Thymus (tissue), 14 donors: ENCODE measurements around the gene PIK3R1. TPM values are rescaled to one million over a fixed set of nuclear protein-coding genes. Genes with fewer than 3 reads are reported as not detected.

ENCODE experiments used
- DNase-seq, 9 donors: peaks; one replicate each; pipeline ENCODE4 v3.0.0-alpha.2; 2013; ENCODE audit warnings: low spot score in 9 of 9, low read depth in 6 of 9, missing footprints in 1 of 9
- H3K27ac ChIP-seq, 2 donors: one replicate each; pipeline ENCODE4 v1.5.1; 2013; ENCODE audit warnings: control low read depth in 1 of 2, low read depth in 1 of 2, low read length in 1 of 2, mild to moderate bottlenecking in 1 of 2, moderate library complexity in 1 of 2
- H3K27me3 ChIP-seq, 2 donors: one replicate each; pipeline ENCODE4 v1.5.1; 2013; ENCODE audit warnings: low read length in 1 of 2; ENCODE audit not compliant: control insufficient read depth in 2 of 2, insufficient read depth in 1 of 2
- H3K36me3 ChIP-seq, 2 donors: one replicate each; pipeline ENCODE4 v1.5.1; 2013; ENCODE audit warnings: low read length in 1 of 2, mild to moderate bottlenecking in 1 of 2, moderate library complexity in 1 of 2; ENCODE audit not compliant: control insufficient read depth in 2 of 2, insufficient read depth in 2 of 2
- H3K4me1 ChIP-seq, 2 donors: one replicate each; pipeline ENCODE4 v1.5.1; 2013; ENCODE audit warnings: low read length in 2 of 2; ENCODE audit not compliant: control insufficient read depth in 2 of 2, insufficient read depth in 2 of 2
- H3K4me3 ChIP-seq, 2 donors: one replicate each; pipeline ENCODE4 v1.5.1; 2013; ENCODE audit warnings: low read length in 2 of 2, control low read depth in 1 of 2, mild to moderate bottlenecking in 1 of 2
- H3K9me3 ChIP-seq, 2 donors: one replicate each; pipeline ENCODE4 v1.5.1; 2013; ENCODE audit warnings: low read length in 1 of 2, mild to moderate bottlenecking in 1 of 2; ENCODE audit not compliant: control insufficient read depth in 2 of 2, insufficient read depth in 1 of 2
- WGBS: extraction: QIAGEN DNeasy Blood & Tissue Kit; methylation state at CpG from one replicate; pipeline ENCODE4 v1.1.7; 2013; 5-methylcytosine and 5-hydroxymethylcytosine counted together
- long read RNA-seq, 10 donors: transcript quantifications; one replicate each; lab custom pipeline, GENCODE V29; 2026
- polyA plus RNA-seq: library from polyadenylated mRNA; stranded (reverse); fragments of 200-250 nt; gene quantifications from one replicate; pipeline ENCODE4 v1.2.3, GENCODE V29; 2013
- total RNA-seq: library from RNA; stranded (reverse); fragments of 120-200 nt; gene quantifications from one replicate; pipeline ENCODE4 v1.2.4, GENCODE V29; 2013
- donor health status: healthy.

Gene PIK3R1
- 61.8 TPM for total RNA-seq
- 33.7 TPM for polyA plus RNA-seq
- long read RNA-seq, donor 1, partial matches to known transcripts: 0 of 3 reads
- long read RNA-seq, donor 1, other reads (novel, unspliced or antisense): 0 of 3 reads
- long read RNA-seq, donor 2: 0 reads
- long read RNA-seq, donor 3, full-length matches to known transcripts: 5 of 53 reads
- long read RNA-seq, donor 3, partial matches to known transcripts: 48 of 53 reads
- long read RNA-seq, donor 3, other reads (novel, unspliced or antisense): 0 of 53 reads
- long read RNA-seq, donor 4, full-length matches to known transcripts: 5 of 11 reads
- long read RNA-seq, donor 4, partial matches to known transcripts: 6 of 11 reads
- long read RNA-seq, donor 4, other reads (novel, unspliced or antisense): 0 of 11 reads
- long read RNA-seq, donor 5, full-length matches to known transcripts: 9 of 76 reads
- long read RNA-seq, donor 5, partial matches to known transcripts: 67 of 76 reads
- long read RNA-seq, donor 5, other reads (novel, unspliced or antisense): 0 of 76 reads
- long read RNA-seq, donor 6, full-length matches to known transcripts: 15 of 48 reads
- long read RNA-seq, donor 6, partial matches to known transcripts: 33 of 48 reads
- long read RNA-seq, donor 6, other reads (novel, unspliced or antisense): 0 of 48 reads
- long read RNA-seq, donor 7, full-length matches to known transcripts: 11 of 29 reads
- long read RNA-seq, donor 7, partial matches to known transcripts: 18 of 29 reads
- long read RNA-seq, donor 7, other reads (novel, unspliced or antisense): 0 of 29 reads
- long read RNA-seq, donor 8, full-length matches to known transcripts: 5 of 10 reads
- long read RNA-seq, donor 8, partial matches to known transcripts: 5 of 10 reads
- long read RNA-seq, donor 8, other reads (novel, unspliced or antisense): 0 of 10 reads
- long read RNA-seq, donor 9, full-length matches to known transcripts: 4 of 14 reads
- long read RNA-seq, donor 9, partial matches to known transcripts: 10 of 14 reads
- long read RNA-seq, donor 9, other reads (novel, unspliced or antisense): 0 of 14 reads
- long read RNA-seq, donor 10, full-length matches to known transcripts: 4 of 34 reads
- long read RNA-seq, donor 10, partial matches to known transcripts: 30 of 34 reads
- long read RNA-seq, donor 10, other reads (novel, unspliced or antisense): 0 of 34 reads

DNA sequence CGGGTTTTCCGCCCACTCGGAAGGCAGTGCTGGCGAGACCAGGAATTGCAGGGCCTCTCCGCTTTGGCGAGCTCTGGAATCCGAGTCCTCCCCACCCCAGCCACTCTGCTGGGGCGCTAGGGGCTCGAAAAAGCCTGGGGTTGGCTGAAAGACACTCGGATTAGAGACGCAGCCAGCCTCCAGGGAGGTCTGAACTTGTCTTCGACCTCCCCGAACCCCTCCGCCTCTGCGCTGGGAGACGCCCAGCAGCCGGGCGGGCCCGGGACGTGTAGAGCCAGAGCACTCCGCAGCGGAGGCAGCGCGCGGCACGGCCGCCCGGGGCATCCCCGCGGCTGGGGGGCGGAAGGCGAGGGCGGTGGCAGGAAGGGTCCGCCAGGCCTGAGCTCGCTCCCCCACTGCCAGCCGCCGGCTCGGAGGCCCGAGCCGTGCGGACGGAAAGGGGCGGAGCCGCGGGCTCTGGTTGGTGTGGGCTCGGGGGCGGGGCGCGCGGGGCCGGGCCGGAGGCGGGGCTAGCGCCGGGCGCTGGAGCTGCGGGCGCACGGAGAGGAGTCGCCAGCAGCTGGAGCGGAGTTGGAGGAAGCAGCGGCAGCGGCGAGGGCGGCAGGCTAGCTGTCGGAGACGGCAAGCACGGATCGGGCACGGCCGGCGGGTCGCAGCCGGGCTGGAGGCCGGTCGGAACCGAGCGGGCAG, at the start of gene PIK3R1:
PIK3R1 (plus strand) TSS at position 549 of the 690 bp plus-strand sequence. CDS start 10,920 bp downstream, outside the sequence.
- peak; percentile 72 to 97 (median 92) for DNase-seq
- H3K4me1 ChIP-seq: peaks cover 6 to 13% of the 10 kb centered on the region in 2 donors
- no peaks in the 10 kb centered on the region for H3K27me3 ChIP-seq
- H3K36me3 ChIP-seq: peaks cover 3% of the 10 kb centered on the region in 2 donors
- peak within 1 kb of the TSS; percentile 97 to 98 for H3K27ac ChIP-seq
- H3K4me3 ChIP-seq: peak within 1 kb of the TSS; percentile 83 to 87
- under 1% methylated on average over 78 of the region's 78 CpGs for WGBS
- peaks cover 4 to 12% of the 10 kb centered on the region in 2 donors for H3K9me3 ChIP-seq

DNA sequence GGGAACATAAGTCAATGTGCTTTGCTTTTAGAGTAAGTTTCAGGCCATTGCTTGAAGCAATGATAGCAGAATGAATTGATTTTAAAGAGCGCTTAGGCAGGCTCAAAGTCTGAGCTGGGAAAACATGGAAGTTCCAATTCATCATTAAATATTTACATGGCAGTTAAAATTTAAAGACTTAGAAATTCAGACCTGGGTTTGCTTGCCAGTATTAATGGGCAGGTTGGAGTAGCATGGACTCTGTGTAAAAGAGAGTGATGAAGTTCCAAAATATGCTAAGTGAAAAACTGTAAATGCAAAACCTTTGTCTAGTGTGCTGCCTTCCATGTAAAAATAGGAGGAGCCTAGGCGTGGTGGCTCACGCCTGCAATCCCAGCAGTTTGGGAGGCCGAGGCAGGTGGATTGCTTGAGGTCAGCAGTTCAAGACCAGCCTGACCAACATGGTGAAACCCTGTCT, 48.3 kb upstream of the PIK3R1 start:
- DNase-seq: no peak
- no peaks in the 10 kb centered on the region for H3K27me3 ChIP-seq
- no peaks in the 10 kb centered on the region for H3K36me3 ChIP-seq
- H3K4me3 ChIP-seq: no peak overlapping the region
- WGBS: 97% methylated on average over 4 of the region's 4 CpGs
- H3K9me3 ChIP-seq: no peaks in the 10 kb centered on the region
- no peaks in the 10 kb centered on the region for H3K4me1 ChIP-seq
- no peak overlapping the region for H3K27ac ChIP-seq

GRCh38 chr5:68169903-68170302, 45.7 kb upstream of the PIK3R1 start:
- H3K27ac ChIP-seq: no peak overlapping the region
- H3K36me3 ChIP-seq: no peaks in the 10 kb centered on the region
- H3K4me1 ChIP-seq: no peaks in the 10 kb centered on the region
- no peak for DNase-seq
- no peak overlapping the region for H3K4me3 ChIP-seq
- H3K9me3 ChIP-seq: no peaks in the 10 kb centered on the region
- WGBS: 91% methylated on average over 1 of the region's 1 CpG
- no peaks in the 10 kb centered on the region for H3K27me3 ChIP-seq

DNA sequence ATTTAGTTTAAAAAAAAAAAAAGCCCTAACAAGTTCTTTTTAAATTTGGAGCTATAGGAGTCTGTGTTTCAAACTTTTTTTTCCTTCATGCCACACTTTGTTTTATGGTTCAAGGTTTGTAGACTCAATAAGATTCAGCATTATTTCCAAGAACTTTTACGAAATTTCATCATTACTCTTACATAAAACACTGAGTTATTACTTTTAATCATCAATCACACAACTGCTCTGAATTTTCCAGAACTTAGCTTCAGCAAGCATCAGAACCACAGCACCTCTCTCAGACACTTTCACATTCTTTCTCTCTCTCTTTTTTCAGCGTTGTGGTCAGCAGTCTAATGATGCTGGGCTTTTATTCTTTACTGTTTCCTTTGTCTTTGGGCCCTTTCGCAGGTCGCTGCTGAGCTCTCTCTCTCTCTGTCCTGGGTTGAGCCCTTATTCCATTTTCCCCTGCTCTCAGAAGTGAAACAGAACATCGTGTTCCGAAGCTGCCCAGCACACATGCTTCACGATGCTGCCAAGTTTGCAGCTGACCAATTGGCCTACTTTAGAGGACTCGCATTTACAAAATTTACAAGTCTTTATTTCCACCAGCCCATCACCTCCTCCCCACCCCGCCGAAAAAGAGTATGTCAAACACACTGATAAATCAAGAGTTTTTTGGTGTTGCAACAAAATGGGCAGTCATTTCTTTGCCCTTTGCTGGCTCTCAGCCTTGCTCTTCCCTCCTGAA, 44.6 kb upstream of the PIK3R1 start:
- no peaks in the 10 kb centered on the region for H3K36me3 ChIP-seq
- H3K4me3 ChIP-seq: no peak overlapping the region
- no peaks in the 10 kb centered on the region for H3K9me3 ChIP-seq
- no peak overlapping the region for H3K27ac ChIP-seq
- no peak for DNase-seq
- no peaks in the 10 kb centered on the region for H3K4me1 ChIP-seq
- H3K27me3 ChIP-seq: no peaks in the 10 kb centered on the region
- WGBS: 88% methylated on average over 10 of the region's 10 CpGs

- no peaks in the 10 kb centered on the region for H3K36me3 ChIP-seq
- WGBS: 93% methylated on average over 2 of the region's 2 CpGs
- no peak overlapping the region for H3K27ac ChIP-seq
- H3K27me3 ChIP-seq: no peaks in the 10 kb centered on the region
- DNase-seq: no peak
- H3K4me1 ChIP-seq: no peaks in the 10 kb centered on the region
- H3K4me3 ChIP-seq: no peak overlapping the region
- no peaks in the 10 kb centered on the region for H3K9me3 ChIP-seq
These were observed 43.2 kb upstream of the PIK3R1 start for GRCh38 chr5:68172314-68172713.

DNA sequence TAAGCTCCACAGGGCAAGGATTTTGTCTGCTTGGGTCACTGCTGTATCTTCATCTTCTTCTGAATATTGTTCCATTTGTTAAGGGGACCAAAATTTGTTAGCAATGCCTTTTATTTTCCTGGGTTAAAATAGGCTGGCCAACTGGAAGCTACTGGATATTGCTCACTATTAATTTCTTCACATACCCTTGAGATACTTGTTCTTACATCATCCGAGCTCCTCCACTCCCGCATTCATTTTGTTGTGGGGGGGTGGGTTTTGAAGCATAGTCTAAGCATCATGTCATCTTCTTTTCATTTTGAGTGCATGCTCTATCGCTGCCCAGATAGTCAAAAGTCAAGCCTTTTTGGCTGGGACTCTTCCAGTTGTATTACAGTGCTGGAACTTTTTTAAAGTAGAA, 42.5 kb upstream of the PIK3R1 start:
- Histone ChIP-seq H3K36me3 (no peaks in the 10 kb centered on the region), H3K27ac (no peak overlapping the region), H3K27me3 (no peaks in the 10 kb centered on the region), H3K4me3 (no peak overlapping the region), H3K4me1 (no peaks in the 10 kb centered on the region), H3K9me3 (no peaks in the 10 kb centered on the region)
- DNase-seq: no peak
- 97% methylated on average over 3 of the region's 3 CpGs for WGBS

- 98% methylated on average over 6 of the region's 6 CpGs for WGBS
- no peak for DNase-seq
- H3K9me3 ChIP-seq: no peaks in the 10 kb centered on the region
These were observed 39.3 kb upstream of the PIK3R1 start for GRCh38 chr5:68176253-68176652.

GRCh38 chr5:68176802-68177479, 38.6 kb upstream of the PIK3R1 start:
- Histone ChIP-seq H3K27ac (no peak overlapping the region), H3K27me3 (no peaks in the 10 kb centered on the region), H3K4me1 (no peaks in the 10 kb centered on the region), H3K36me3 (no peaks in the 10 kb centered on the region), H3K4me3 (no peak overlapping the region), H3K9me3 (no peaks in the 10 kb centered on the region)
- DNase-seq: no peak
- WGBS: 97% methylated on average over 7 of the region's 7 CpGs

More at GRCh38 chr5:68176253-68176652, 39.3 kb upstream of the PIK3R1 start:
- no peak overlapping the region for H3K4me3 ChIP-seq
- no peaks in the 10 kb centered on the region for H3K27me3 ChIP-seq
- H3K36me3 ChIP-seq: no peaks in the 10 kb centered on the region
- H3K27ac ChIP-seq: no peak overlapping the region
- no peaks in the 10 kb centered on the region for H3K4me1 ChIP-seq
